ENCODE results near the gene NNAT.

- TF ChIP-seq CTCF (IDR thresholded peaks at IDR 0.05) (no peak), ZFX (IDR thresholded peaks at IDR 0.05; ENCODE audit: borderline replicate concordance) (no peak)
Observed at GRCh38 chr20:37538003-37538402, 17.0 kb downstream of the NNAT start.
